Tongue (tissue), 2 donors: ENCODE results near the gene SMARCA2. TPM values are rescaled to one million over a fixed set of nuclear protein-coding genes. Genes with fewer than 3 reads are reported as not detected.

Experiments used
- DNase-seq: peaks from one replicate; pipeline ENCODE4 v3.0.0-alpha.2; 2015
- total RNA-seq: library from RNA; depleted of rRNA; stranded (reverse); fragments of >200 nt; gene quantifications from one replicate; pipeline ENCODE4 v1.2.3, GENCODE V29; 2014

The SMARCA2 gene
- total RNA-seq, 1 donor from 2014 or later: 176 TPM

- DNase-seq: peak; percentile 89
These were observed 1.5 kb downstream of the SMARCA2 start for GRCh38 chr9:2016408-2017330.

DNA sequence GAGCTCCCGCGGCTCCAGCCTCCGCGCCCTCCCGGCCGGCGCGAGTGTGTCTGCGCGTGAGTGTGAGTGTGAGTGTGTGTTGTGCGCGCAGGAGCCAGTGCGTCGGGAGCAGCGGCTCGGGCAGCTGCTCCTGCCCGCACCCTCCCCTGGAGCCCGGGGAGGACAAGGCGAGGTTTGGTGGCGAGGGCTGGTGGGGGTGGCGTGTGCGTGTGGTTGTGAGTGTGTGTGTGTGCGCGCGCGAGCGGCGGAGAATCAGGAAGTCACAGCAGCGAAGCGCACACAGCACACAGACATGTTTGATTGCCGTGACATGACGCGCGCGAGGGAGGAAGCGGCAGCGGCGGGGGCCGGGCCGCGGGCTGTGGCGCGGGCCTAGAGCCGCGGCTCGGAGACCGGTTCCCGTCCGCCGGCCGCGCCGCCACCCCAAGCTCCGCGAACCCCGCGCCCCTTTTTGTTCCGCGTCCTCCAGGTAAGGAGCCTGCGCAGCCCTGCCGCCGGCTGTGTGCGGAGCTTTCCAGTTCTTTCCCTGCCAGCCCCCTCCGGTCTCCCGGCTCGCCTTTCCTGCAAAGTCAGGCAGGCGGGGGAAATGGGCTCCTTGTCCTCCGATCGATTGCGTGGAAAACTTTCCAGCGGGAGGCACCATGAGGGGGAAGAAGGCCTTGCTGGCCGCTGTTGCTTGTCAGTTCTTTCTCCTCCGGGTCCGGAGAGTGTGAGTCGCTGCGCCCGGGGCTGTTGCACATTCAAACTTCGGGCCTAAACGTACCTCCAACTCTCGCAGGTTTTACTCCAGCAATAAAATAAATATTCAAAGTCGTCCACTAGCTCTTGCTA is 2.4 kb downstream of the SMARCA2 start:
- peak; percentile 87 for DNase-seq

DNA sequence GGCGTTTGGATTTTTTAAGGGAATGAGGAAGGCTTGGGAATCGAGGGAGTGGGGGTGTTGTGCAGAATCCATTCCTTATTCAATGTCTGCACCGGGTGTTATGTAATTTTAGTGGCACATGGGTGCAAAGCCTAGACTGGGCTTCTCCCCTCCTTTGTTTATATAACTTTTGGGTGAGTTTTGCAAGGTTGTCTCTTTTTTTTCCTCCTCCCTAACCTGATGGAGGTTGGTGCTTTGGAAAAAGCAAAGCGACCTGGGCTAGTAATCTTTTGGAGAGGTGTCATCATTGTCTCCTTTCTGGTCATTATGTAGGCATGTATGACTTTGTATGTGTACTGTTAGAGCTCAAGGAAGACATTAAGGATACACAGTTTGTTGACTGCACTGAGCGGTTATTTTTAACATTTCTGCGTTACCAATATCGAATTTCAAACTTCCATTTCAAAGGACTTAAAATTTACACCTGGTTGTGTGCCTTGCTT is 3.1 kb downstream of the SMARCA2 start:
- DNase-seq: no peak

DNA sequence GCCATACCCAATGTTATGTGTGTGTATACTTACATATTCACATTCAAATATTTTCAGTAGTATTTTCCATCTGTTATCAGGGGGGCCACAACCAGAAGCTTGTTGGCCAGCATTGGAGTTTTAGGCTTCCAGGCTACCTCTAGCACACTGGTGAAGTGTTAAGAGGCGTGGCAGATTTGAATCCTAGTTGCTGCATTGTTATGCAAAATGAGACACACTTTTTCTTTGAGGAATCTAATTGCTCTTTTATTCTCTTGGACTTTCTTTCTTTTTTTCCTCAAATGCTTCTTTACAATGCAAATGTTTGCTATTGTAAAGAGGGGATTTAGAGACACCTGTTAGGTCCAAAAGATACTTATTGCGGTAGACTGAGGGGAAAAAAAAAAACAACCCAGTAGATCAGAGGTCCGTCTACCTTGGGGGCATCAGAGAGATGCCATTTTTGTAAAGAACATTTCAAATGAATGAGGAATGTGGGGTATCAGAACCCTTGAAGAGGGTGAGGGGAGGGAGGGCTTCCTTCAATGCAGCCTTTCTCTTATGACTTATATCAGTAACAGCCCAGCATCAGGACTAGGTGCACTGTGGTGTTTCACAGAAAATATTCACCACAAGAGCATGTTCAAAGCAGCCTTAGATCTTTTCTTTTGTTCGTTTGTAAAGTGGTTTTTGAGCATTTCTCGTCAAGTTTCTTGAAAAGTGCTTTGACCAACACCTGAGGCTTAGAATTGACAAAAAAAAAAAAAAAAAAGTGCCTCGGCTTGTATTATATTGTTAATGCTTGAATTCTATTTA is 3.8 kb downstream of the SMARCA2 start:
- no peak for DNase-seq

DNA sequence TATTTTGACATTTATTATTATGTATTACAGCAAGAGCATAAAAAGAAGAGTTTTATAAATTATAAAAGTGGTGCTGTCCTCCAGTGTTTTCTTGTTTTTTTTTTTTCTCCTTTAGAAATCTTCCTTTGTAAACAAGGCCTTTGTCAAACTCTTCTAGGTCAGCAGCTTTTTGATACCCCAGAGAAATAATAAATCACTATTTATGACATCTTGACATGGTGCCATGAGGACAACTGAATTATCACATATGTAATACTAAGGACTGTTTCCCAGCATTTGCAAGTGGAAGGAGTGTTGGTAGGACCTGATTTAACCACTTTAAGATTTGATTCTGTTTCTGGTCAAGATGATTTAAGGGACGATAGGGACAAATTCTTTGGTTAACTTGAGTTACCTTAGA is 4.6 kb downstream of the SMARCA2 start:
- DNase-seq: no peak

GRCh38 chr9:2021731-2022130 is 6.6 kb downstream of the SMARCA2 start:
- no peak for DNase-seq

GRCh38 chr9:2022560-2022959 is 7.4 kb downstream of the SMARCA2 start:
- DNase-seq: no peak

- DNase-seq: no peak
These were observed 7.9 kb downstream of the SMARCA2 start for GRCh38 chr9:2023042-2023441.

DNA sequence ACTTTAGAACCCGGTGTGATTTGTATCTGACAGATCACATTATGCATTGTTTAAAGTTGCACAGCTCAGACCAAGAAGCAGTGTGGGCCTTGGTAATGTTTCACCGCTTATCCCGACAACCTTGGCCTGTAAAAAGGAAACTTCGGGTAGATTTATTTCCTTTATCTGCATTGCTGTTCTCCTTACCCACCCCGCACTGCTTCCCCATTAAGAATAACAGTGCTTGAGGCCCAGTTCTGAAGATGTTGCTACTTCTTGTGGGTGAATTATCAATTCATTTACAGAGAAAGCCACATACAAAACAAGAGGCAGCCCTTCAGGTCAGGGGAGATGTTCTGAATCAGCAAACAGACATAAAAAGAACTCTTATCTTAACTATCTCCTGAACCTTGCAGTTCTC is 8.4 kb downstream of the SMARCA2 start:
- DNase-seq: no peak

DNA sequence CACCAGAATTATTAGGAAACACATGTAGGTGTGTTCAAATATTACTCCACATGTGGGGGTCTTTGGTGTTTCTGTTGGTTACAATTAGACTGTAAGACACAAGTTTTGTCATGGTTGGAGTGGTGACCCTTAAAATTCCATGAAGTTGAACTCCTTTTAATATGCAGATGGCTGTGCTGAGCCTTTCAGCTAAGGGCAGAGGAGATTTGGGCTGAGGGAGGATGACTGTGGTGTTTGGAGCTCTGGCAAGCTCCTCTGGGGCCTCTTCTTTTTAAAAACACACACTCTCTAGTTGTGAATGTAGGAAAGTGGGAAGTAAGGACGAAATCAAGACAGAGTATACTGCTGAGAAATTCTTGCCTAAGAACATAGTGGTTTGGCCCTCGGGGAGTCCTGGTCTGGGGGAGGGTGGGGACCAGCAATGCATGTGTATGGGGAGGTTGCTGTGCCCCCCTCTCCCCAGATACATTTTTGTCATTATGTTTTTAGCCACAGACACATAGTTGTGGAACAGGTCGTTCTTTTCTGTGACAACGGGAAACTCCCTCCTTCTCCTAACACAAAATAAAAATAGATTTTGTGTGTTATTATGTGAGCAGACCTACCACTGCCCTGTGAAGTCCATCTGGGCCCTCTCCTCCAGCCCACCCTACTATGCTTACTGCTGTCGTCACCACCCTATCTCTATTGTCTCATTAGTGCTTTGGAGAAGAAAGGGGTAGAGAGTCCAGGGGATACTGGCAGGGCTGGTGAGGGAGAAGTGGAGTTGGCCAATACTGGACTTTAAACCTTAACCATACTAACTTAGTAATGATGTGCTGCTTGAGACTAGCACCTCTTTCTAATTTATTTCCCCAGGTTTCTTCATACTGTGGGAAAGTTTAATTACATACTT is 10.0 kb downstream of the SMARCA2 start:
- DNase-seq: no peak

DNA sequence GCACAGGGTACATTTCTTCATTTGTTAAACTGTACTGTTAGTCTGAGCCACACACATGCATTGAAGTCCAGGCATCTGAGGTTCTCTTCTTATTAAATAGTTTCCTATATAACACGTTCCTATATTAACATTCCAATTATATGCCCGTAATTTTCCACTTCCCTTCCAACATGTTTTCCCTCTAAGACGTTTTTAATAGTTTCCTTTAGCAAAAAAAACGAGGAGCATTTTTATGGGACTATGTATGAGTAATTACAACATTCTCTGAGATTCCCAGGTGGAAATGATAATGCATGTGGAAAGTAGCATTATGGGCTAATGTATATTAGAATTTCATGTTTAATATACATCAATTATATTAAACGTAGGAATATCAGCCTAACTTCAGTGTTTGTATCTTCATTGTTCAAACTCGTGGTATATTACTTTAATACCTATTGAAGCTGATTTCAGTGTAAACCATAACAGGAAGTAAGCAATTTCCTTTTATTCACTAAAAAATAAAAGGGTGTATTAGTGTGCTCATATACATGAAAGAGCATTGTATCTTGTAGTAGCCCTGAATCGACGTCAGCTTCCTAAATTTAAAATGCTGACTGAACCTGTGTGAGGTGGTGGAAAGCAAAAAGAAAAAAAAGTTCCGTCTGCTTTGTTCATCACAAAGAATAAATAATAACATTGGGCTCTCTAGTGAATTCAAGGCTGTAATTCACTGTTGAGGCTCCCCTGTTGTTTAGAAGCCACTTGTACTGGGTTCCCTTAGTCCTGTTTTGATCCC is 11.3 kb downstream of the SMARCA2 start:
- no peak for DNase-seq

- no peak for DNase-seq
These were observed 12.5 kb downstream of the SMARCA2 start for GRCh38 chr9:2027543-2028160.

DNA sequence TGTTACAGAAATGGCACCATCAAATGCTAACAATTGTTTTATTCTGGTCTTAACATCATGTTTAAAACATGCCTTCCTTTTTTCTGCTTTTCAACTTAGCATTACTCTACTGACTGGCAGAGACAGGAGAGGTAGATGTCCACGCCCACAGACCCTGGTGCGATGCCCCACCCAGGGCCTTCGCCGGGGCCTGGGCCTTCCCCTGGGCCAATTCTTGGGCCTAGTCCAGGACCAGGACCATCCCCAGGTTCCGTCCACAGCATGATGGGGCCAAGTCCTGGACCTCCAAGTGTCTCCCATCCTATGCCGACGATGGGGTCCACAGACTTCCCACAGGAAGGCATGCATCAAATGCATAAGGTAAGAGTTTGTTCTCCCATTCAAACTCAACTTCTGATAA is 13.7 kb downstream of the SMARCA2 start:
- DNase-seq: no peak

GRCh38 chr9:2029666-2030170 is 14.6 kb downstream of the SMARCA2 start:
- DNase-seq: peak; percentile 14

DNA sequence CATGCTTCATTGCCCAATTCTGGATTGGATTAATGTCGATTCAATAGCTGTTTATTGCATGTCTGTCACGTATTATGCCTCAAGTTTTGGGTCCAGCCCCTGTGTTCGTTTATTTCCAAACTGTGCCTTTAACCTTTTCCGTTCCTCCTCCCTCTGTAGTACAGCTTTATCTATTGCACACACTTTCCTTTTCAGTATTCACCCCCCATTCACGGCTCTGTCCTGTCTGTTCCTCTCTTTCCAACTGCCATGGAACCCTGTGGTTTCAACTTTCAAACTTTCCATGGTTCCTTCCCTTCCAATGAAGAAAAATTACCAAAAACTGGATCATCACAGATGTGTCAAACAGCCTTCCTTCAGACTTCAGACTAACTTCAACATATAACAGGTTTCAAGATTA is 17.1 kb downstream of the SMARCA2 start:
- DNase-seq: peak; percentile 17

DNA sequence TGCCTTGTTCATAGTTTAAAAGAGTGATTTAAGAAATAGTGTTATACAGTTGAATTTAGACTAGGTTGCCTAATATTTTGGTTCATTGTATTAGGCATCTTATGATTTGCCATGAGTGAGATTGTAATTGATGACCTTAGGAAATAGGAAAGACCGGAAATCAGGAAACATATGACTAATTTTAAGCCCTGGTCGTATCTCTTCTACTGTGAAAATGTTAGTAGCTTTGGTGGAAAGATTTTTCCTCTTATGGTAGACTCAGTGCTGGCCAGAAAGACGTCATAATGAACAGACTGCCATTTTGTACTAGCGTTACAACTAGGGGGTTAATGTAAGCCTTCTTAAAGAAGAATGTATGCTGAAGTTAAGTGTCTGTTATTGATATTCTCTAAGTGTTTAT is 21.7 kb downstream of the SMARCA2 start:
- no peak for DNase-seq

DNA sequence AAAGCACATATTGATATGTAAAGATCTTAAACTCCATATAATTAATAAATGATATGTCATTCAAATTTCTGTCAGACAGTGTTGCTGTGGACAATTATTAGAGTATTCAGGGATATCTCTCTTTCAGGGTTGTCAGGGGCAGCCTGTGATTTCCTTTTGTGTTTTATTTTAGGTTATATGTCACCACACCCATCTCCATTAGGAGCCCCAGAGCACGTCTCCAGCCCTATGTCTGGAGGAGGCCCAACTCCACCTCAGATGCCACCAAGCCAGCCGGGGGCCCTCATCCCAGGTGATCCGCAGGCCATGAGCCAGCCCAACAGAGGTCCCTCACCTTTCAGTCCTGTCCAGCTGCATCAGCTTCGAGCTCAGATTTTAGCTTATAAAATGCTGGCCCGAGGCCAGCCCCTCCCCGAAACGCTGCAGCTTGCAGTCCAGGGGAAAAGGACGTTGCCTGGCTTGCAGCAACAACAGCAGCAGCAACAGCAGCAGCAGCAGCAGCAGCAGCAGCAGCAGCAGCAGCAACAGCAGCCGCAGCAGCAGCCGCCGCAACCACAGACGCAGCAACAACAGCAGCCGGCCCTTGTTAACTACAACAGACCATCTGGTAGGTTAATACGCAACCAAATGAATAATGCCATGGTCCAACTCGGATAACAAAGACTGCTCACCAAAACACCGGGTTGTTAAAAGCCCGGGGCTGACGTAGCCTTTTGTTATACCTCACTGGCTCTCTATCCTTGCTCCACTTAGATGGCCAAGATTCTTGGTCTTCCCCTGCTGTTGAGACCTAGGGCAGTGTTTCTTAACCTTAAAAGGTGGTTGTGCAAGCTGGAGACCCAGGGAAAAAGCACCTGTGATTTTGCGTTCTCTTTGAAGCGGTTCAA is 24.4 kb downstream of the SMARCA2 start:
- peak; percentile 47 for DNase-seq

GRCh38 chr9:2040828-2041227 is 25.7 kb downstream of the SMARCA2 start:
- DNase-seq: no peak

GRCh38 chr9:2041736-2042135 is 26.6 kb downstream of the SMARCA2 start:
- DNase-seq: no peak
